Left lung (tissue), 10 donors: ENCODE results near the gene GIN1. TPM values are rescaled to one million over a fixed set of nuclear protein-coding genes. Genes with fewer than 3 reads are reported as not detected.
"Not testable (repeated sequence)": the region's sequence is repeated elsewhere in the genome, so short reads cannot be mapped to it uniquely, and the experiment has no call there.

ENCODE experiments used
- ATAC-seq: fragments of 200-7000 bp; cut with Tn5 transposase; one replicate; pipeline ENCODE4 v1.9.1; 2020; ENCODE audit warnings: moderate library complexity
- DNase-seq, 4 donors: peaks; one replicate each; pipeline ENCODE4 v3.0.0-alpha.2; 2013 to 2020
- H3K27ac ChIP-seq, 2 donors: fragments of 200-600 bp; sonication (generic) in 1 of 2; one replicate each; pipeline versions ENCODE4 v1.5.0 to v1.8.0; 2020 to 2021
- H3K27me3 ChIP-seq, 2 donors: fragments of 200-600 bp; sonication (generic) in 1 of 2; one replicate each; pipeline versions ENCODE4 v1.5.0 to v1.8.0; 2020 to 2021
- H3K36me3 ChIP-seq, 2 donors: fragments of 200-600 bp; sonication (generic) in 1 of 2; one replicate each; pipeline versions ENCODE4 v1.5.0 to v1.8.0; 2020 to 2021
- H3K4me1 ChIP-seq, 2 donors: fragments of 200-600 bp; one replicate each; pipeline ENCODE4 v1.8.0; 2021
- H3K4me3 ChIP-seq, 2 donors: fragments of 200-600 bp; sonication (generic) in 1 of 2; one replicate each; pipeline versions ENCODE4 v1.5.0 to v1.8.0; 2020 to 2021; ENCODE audit warnings: mild to moderate bottlenecking in 1 of 2
- H3K9me3 ChIP-seq, 2 donors: fragments of 200-600 bp; sonication (generic) in 1 of 2; one replicate each; pipeline versions ENCODE4 v1.5.0 to v1.8.0; 2020 to 2021
- intact Hi-C, 2 donors: fragments of 100-400 bp; cut with DNase I; formaldehyde crosslinking; loops; one replicate each; pipeline versions ENCODE4 v1.11.2 to v1.14.2; 2022
- polyA plus RNA-seq, 6 donors: library from polyadenylated mRNA; unstranded; fragments of 120-200 nt; gene quantifications; one replicate each; pipeline ENCODE4 v1.2.1, GENCODE V29; 2013; ENCODE audit not compliant: insufficient read length in 6 of 6
- total RNA-seq, 2 donors: library from RNA; stranded (reverse); fragmentation: NEBNext Ultra II Directional; extraction: Animal tissue kit (Norgen Biotek cat#: 25700); gene quantifications; one replicate each; pipeline ENCODE4 v1.2.1, GENCODE V29; 2021
- TF ChIP-seq, protein P1 (sequence below), 2 donors: fragments of 200-600 bp; sonication (generic) in 1 of 2; IDR thresholded peaks; one replicate each; pipeline versions ENCODE4 v1.5.0 to v1.8.0; 2021; ENCODE audit warnings: antibody characterized with exemption in 2 of 2
- donor health status: DM: no; HTN: yes; CAD: no.
- donor health status: DM: no; HTN: no; CAD: no.

The GIN1 gene
- total and polyA plus RNA-seq, 8 donors, result 7.5 to 13.9 (median 11.8) TPM

DNA sequence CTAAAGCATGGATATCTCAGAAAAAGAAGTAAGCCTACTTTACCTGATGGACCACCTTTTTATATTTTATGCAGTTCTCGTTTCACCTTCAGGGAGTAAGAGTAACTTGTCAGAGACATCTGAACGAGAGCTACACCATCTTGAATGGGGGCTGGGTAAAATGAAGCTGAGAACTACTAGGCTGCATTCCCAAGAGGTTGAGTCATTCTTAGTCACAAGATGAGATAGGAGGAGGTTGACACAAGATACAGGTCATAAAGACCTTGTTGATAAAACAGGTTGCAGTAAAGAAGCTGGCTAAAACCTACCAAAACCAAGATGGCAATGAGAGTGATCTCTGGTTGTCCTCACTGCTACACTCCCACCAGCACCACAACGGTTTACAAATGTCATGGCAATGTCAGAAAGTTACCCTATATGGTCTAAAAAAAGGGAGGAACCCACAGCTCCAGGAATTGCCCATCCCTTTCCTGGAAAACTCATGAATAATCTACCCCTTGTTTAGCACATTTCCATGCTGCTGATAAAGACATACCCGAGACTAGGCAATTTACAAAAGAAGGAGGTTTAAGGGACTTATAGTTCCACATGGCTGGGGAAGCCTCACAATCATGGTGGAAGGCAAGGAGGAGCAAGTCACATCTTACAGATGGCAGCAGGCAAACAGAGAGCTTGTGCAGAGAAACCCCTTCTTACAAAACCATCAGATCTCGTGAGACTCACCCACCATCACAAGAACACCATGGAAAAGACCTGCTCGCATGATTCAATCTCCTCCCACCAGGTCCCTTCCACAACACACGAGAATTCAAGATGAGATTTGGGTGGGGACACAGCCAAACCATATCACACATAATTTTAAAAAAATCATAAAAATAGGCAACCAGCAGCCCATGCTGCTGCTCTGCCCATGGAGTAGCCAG lies 62.5 kb downstream of the GIN1 start:
- intact Hi-C loops, result no loop called here
- Histone ChIP-seq H3K27ac (no peak overlapping the region), H3K4me3 (no peak overlapping the region), H3K36me3 (no peaks in the 10 kb centered on the region), H3K4me1 (no peaks in the 10 kb centered on the region), H3K9me3 (peaks cover 0 to 3% of the 10 kb centered on the region in 2 donors), H3K27me3 (no peaks in the 10 kb centered on the region)
- no peak for ATAC-seq
- TF ChIP-seq, protein P1, sequence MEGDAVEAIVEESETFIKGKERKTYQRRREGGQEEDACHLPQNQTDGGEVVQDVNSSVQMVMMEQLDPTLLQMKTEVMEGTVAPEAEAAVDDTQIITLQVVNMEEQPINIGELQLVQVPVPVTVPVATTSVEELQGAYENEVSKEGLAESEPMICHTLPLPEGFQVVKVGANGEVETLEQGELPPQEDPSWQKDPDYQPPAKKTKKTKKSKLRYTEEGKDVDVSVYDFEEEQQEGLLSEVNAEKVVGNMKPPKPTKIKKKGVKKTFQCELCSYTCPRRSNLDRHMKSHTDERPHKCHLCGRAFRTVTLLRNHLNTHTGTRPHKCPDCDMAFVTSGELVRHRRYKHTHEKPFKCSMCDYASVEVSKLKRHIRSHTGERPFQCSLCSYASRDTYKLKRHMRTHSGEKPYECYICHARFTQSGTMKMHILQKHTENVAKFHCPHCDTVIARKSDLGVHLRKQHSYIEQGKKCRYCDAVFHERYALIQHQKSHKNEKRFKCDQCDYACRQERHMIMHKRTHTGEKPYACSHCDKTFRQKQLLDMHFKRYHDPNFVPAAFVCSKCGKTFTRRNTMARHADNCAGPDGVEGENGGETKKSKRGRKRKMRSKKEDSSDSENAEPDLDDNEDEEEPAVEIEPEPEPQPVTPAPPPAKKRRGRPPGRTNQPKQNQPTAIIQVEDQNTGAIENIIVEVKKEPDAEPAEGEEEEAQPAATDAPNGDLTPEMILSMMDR (IDR thresholded peaks at IDR 0.05), result no peak
- no peak for DNase-seq

DNA sequence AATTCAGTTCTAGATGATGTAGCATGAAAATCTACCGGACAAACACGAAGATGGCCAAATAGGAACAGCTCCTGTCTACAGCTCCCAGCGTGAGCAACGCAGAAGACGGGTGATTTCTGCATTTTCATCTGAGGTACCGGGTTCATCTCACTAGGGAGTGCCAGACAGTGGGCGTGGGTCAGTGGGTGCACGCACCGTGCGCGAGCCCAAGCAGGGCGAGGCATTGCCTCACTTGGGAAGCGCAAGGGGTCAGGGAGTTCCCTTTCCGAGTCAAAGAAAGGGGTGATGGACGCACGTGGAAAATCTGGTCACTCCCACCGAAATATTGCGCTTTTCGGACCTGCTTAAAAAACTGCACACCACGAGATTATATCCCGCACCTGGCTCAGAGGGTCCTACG lies 73.2 kb downstream of the GIN1 start:
- H3K4me1 ChIP-seq, intact Hi-C loops, H3K9me3 ChIP-seq, H3K4me3 ChIP-seq, ATAC-seq, H3K27ac ChIP-seq, H3K27me3 ChIP-seq, H3K36me3 ChIP-seq: not testable (repeated sequence)
- peak in 1 of 4 donors; percentile 26 for DNase-seq

DNA sequence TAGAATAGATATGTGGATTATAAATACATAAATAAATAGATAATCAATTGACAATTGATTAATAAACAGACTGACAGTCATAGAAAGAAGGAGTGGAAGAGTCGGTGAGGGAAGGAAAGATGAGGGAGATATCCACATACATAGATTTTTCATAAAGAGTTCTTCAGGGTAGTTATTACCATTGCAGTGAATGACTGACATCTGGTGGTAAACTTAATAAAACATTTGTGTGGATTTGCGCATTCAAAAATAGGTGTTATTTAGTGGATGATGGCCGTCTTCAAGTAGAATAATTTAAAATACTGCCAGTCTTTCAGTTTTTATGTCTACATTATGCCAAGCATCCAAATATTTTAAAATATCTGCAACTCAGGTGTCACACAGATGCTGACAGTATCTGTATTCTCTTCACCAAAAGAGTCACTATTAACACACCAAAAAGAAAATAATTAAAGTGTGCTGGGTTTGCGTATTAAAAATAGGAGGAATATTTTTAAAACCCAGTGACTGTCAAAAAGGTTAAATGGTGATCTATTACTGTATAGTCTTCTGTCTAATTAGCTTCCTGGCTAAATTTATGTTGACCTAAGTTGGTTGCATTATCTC lies 78.8 kb downstream of the GIN1 start:
- H3K27ac ChIP-seq, result no peak overlapping the region
- DNase-seq, result peak in 2 of 4 donors; percentile 36 to 54
- TF ChIP-seq, protein P1 (IDR thresholded peaks at IDR 0.05), result peak; percentile 17 to 53
- intact Hi-C loops, result no loop called here
- no peaks in the 10 kb centered on the region for H3K9me3 ChIP-seq
- ATAC-seq, result peak; percentile 59
- H3K36me3 ChIP-seq, result no peaks in the 10 kb centered on the region
- no peak overlapping the region for H3K4me3 ChIP-seq
- no peaks in the 10 kb centered on the region for H3K4me1 ChIP-seq
- no peaks in the 10 kb centered on the region for H3K27me3 ChIP-seq

DNA sequence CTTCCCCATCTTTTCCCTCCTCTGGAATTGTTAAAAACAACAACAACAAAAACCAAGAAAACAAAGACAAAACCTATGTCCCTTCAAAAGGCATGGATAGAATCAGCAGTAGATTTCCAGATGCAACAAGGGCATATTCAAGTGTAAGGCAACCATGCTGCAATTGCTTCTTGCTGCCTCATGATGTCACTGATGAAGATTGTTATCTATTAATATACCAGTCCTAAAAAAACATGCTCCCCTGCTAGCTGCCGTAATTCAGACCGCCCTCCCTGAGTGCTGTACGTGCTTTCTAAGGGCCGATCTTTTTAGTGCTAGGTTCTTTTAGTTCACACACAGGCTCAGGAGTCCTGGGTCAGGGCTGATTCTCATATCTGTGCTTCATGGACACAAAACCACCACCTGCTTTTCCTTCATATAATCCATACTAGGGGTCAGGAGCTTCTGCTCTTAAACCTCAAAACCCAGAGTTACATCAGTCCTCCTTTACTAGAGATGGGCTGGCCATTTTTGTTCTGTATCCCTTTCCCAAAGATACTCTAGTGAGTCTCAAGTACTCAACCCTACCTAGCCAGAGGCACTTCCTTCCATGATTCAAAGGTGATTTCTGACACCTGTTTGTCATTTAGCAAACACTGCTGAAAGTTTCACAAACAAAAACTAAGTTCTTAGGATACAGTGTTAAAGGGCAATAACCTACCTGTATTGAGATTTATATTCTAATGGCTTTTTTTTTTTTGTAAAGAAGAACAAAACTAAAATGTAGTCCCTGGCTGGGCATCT lies 82.1 kb downstream of the GIN1 start:
- DNase-seq (no peak), ATAC-seq (no peak)
- H3K4me3 ChIP-seq, result no peak overlapping the region
- TF ChIP-seq, protein P1 (IDR thresholded peaks at IDR 0.05), result no peak
- H3K27me3 ChIP-seq, result no peaks in the 10 kb centered on the region
- intact Hi-C loops, result no loop called here
- H3K4me1 ChIP-seq, result no peaks in the 10 kb centered on the region
- H3K36me3 ChIP-seq, result peaks cover 0 to under 1% of the 10 kb centered on the region in 2 donors
- no peak overlapping the region for H3K27ac ChIP-seq
- no peaks in the 10 kb centered on the region for H3K9me3 ChIP-seq

DNA sequence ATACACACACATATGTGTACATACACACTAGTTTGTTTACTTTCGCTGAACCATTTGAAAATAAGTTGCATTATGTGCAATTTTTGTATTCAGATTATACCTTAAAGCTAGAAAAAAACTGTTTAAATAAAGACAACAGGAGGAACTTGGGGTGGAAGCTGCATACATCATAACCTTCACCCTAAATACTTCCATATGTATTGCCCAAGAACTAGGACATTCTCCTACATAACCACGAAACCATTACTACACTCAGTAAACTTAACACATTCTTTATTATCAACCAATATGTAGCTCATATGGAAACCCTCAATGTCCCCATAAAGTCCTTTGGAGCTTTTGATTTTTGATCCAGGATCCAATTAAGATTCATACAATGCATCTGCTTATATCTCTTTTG lies 83.3 kb downstream of the GIN1 start:
- no peaks in the 10 kb centered on the region for H3K27me3 ChIP-seq
- intact Hi-C loops, result no loop called here

More for the DNA sequence above, 83.3 kb downstream of the GIN1 start:
- Histone ChIP-seq H3K27ac (no peak overlapping the region), H3K9me3 (no peaks in the 10 kb centered on the region), H3K36me3 (peaks cover 0 to 9% of the 10 kb centered on the region in 2 donors), H3K4me1 (no peaks in the 10 kb centered on the region), H3K4me3 (no peak overlapping the region)
- DNase-seq (no peak), ATAC-seq (no peak)
- TF ChIP-seq, protein P1 (IDR thresholded peaks at IDR 0.05), result no peak

Other genes with a start within 250 kb of the GIN1 start
- gene PPIP5K2, start 163 bp upstream of the GIN1 start, total RNA-seq, result 10 to 100 TPM; 47.7 to 71.0 TPM
- gene PPIP5K2, start 163 bp upstream of the GIN1 start, polyA plus RNA-seq, result 10 to 100 TPM; 72.9 to 92.0 (median 88.9) TPM
- gene MACIR, start 138.6 kb upstream of the GIN1 start, total RNA-seq, result 1 to 10 TPM; 7.0 to 8.0 TPM
- 10 to 100 TPM; 12.0 to 13.6 (median 12.1) TPM for gene MACIR, start 138.6 kb upstream of the GIN1 start, polyA plus RNA-seq